Large intestine (tissue), 3 donors: ENCODE results near the gene KIF19. TPM values are rescaled to one million over a fixed set of nuclear protein-coding genes. Genes with fewer than 3 reads are reported as not detected.

Source experiments
- DNase-seq, 2 donors: peaks; one replicate each; pipeline versions ENCODE4 v3.0.0 to v3.0.0-alpha.2; 2013
- H3K27ac ChIP-seq: one replicate; pipeline ENCODE4 v1.5.1; 2013; ENCODE audit warnings: low read length
- H3K27me3 ChIP-seq: 2 replicates; pipeline ENCODE4 v1.6.1; 2013; ENCODE audit warnings: low read length; ENCODE audit not compliant: control insufficient read depth, insufficient read depth
- H3K36me3 ChIP-seq: 2 replicates; pipeline ENCODE4 v1.6.1; 2013; ENCODE audit warnings: low read length; ENCODE audit not compliant: control insufficient read depth, insufficient read depth
- H3K4me1 ChIP-seq: one replicate; pipeline ENCODE4 v1.6.1; 2013; ENCODE audit warnings: low read length; ENCODE audit not compliant: control insufficient read depth, insufficient read depth
- H3K4me3 ChIP-seq: one replicate; pipeline ENCODE4 v1.5.1; 2013; ENCODE audit warnings: low read length
- H3K9me3 ChIP-seq: one replicate; pipeline ENCODE4 v1.6.1; 2013; ENCODE audit warnings: mild to moderate bottlenecking, low read depth, low read length, moderate library complexity; ENCODE audit not compliant: control insufficient read depth
- WGBS: methylation state at CpG from one replicate; pipeline ENCODE4 v1.1.5; 2013; ENCODE audit warnings: low lambda C conversion rate; ENCODE audit not compliant: insufficient coverage; 5-methylcytosine and 5-hydroxymethylcytosine counted together
- polyA plus RNA-seq: library from polyadenylated mRNA; unstranded; fragments of 120-200 nt; gene quantifications from one replicate; pipeline ENCODE4 v1.2.1, GENCODE V29; 2013

The KIF19 gene
- polyA plus RNA-seq, 1 donor: 5.7 TPM

DNA sequence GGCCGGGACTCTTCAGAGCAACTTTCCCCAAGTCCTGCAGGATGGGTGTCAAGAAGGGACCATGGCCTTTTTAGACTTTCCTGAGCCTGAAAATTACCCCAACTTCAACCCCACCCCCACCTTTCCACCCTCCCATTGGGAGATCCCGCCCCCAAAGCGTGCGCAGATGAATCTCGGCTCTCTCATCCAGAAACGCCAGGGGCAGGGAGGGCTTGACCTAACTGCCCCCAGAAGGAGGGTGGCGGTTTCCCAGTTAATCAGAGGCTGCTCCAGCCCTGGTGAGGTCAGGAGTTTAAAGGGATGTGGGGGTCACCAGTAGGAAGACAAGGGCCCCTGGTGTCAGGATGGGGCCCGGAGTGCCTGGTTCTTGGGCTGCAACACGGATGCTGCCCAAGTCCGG lies 480 bp downstream of the KIF19 start:
- no peaks in the 10 kb centered on the region for H3K4me1 ChIP-seq
- no peak for DNase-seq
- peaks cover 47% of the 10 kb centered on the region for H3K27me3 ChIP-seq
- no peaks in the 10 kb centered on the region for H3K9me3 ChIP-seq
- H3K27ac ChIP-seq: no peak overlapping the region
- WGBS: no CpG with 5 or more reads among the region's 10 CpGs
- peak overlapping the region; percentile 30 for H3K4me3 ChIP-seq
- H3K36me3 ChIP-seq: no peaks in the 10 kb centered on the region

DNA sequence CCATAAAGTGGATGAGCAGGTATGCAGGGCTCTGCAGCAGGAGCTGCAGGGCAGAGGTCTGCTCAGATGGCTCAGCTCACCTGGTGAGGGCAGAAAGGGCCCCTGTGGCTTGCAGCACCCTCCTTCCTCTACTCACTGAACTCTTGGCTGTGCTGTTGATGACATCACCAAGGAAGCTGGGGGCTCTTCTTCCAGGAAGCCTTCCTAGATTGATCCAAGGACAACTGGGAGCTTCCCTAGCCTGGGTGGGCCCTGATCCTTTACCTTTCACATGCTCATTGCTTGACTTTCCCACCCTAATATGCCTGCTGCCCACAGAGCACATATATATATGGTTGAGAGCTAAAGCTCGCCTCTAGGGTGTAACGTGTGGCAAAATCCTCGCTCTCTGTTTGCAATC lies 2.5 kb downstream of the KIF19 start:
- DNase-seq: no peak
- H3K27ac ChIP-seq: no peak overlapping the region
- H3K4me3 ChIP-seq: no peak overlapping the region
- H3K4me1 ChIP-seq: peaks cover 4% of the 10 kb centered on the region
- 100% methylated on average over 3 of the region's 3 CpGs for WGBS
- no peaks in the 10 kb centered on the region for H3K9me3 ChIP-seq
- H3K36me3 ChIP-seq: no peaks in the 10 kb centered on the region
- peaks cover 37% of the 10 kb centered on the region for H3K27me3 ChIP-seq

DNA sequence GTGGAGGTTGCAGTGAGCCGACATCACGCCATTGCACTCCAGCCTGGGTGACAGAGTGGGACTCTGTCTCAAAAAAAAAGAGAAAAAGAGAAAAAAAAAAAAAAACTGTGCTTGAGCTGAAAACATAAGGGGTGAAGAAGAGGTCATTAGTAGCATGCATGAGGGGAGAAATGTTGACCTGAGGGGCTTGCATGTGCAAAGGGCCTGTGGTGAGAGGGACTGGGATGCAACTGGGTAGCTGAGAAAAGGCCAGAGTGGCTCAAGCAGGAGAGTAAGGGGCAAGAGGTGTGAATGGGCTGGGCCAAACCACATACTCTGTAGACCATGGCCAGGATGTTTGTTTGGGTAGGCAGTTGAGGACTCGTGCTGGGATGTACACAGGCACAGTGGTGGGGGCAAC lies 3.4 kb downstream of the KIF19 start:
- H3K36me3 ChIP-seq: no peaks in the 10 kb centered on the region
- 89% methylated on average over 2 of the region's 3 CpGs for WGBS
- H3K4me1 ChIP-seq: peaks cover 4% of the 10 kb centered on the region
- H3K9me3 ChIP-seq: no peaks in the 10 kb centered on the region
- no peak overlapping the region for H3K27ac ChIP-seq
- no peak overlapping the region for H3K4me3 ChIP-seq
- H3K27me3 ChIP-seq: peaks cover 36% of the 10 kb centered on the region
- no peak for DNase-seq

DNA sequence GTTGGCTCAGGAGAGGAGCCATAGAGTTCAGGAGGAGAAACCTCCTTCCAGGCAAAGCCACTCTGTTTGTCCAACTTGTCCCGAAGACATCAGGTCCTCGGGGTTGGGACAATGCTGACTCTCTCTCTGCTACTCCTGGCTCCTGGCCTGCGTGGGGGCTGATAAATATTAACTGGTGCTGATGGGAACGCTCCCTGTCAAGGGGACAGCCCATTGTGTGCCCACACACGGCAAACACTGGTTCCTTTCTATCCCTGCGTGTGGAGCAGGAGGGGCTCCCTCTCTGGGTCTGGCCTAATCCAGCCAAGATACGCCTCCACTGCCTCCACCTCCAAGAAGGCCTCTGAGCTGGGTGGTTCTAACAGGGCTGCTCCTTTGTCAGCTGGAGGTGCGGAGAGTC lies 4.4 kb downstream of the KIF19 start:
- Histone ChIP-seq H3K27ac (no peak overlapping the region), H3K4me3 (no peak overlapping the region), H3K27me3 (peaks cover 26% of the 10 kb centered on the region), H3K36me3 (no peaks in the 10 kb centered on the region), H3K4me1 (peaks cover 4% of the 10 kb centered on the region), H3K9me3 (no peaks in the 10 kb centered on the region)
- WGBS: no CpG with 5 or more reads among the region's 8 CpGs
- DNase-seq: no peak

DNA sequence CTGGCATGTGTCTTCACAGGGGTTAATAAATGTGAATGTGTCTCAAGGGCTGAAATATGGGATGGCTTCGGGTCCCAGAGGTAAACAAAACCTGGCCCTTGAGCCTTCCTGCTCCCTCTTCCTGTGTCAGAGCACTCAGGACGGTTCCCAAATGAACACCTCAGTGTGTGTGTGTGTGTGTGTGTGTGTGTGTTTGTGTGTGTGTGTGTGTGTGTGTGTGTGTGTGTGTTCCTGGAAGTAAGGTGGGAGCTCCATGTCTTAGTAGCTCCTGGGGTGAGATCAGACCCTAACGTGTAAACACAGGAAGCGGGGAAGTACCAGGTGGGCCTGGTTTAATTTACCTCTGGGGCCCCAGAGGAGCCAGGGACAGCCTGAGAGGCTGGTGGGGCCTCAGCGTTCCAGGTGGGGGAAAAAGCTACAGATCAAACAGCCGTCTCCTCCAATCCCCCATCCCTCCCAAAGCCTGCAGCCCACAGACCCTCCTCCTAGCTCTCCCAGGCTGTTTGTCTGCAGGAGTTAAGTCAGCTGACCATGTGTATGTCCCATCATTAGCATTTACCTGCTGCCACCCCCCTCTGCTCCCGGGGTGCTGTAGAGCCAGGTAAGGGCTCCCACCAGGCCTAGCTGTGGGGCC lies 6.1 kb downstream of the KIF19 start:
- Histone ChIP-seq H3K36me3 (no peaks in the 10 kb centered on the region), H3K27me3 (peaks cover 11% of the 10 kb centered on the region), H3K4me3 (no peak overlapping the region), H3K9me3 (no peaks in the 10 kb centered on the region), H3K4me1 (peaks cover 4% of the 10 kb centered on the region), H3K27ac (peak overlapping the region; percentile 49)
- DNase-seq: no peak
- WGBS: no CpG with 5 or more reads among the region's 7 CpGs

DNA sequence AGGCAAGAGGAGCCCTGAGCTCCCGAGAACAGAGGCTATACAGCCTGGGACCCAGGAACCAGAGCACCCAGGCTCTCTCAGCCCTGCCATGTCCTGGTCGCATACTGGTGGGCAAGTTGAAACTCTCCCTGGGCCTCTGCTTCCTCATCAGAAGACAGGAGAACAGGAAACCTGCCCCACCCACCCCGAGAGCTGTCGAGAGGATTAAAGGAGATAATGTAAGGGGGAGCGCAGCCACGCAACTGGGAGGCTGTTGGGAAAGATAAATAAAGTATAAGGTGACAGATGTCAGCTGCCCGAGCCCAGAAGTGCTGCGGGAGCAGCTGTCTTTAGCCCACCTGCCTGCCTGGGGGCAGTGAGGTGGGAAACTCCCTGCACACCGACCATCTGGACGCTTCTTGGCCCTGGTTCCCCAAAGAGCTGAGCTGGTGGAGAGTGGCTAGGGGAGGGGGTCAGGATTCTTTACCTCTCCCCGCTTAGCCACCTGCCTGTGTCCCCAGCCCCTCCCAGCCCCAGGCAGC lies 6.8 kb downstream of the KIF19 start:
- H3K36me3 ChIP-seq: no peaks in the 10 kb centered on the region
- DNase-seq: peak in 1 of 2 donors; percentile 70
- no CpG with 5 or more reads among the region's 11 CpGs for WGBS
- H3K4me3 ChIP-seq: no peak overlapping the region
- peak overlapping the region; percentile 49 for H3K27ac ChIP-seq
- peaks cover 4% of the 10 kb centered on the region for H3K4me1 ChIP-seq
- peaks cover 6% of the 10 kb centered on the region for H3K27me3 ChIP-seq
- no peaks in the 10 kb centered on the region for H3K9me3 ChIP-seq

DNA sequence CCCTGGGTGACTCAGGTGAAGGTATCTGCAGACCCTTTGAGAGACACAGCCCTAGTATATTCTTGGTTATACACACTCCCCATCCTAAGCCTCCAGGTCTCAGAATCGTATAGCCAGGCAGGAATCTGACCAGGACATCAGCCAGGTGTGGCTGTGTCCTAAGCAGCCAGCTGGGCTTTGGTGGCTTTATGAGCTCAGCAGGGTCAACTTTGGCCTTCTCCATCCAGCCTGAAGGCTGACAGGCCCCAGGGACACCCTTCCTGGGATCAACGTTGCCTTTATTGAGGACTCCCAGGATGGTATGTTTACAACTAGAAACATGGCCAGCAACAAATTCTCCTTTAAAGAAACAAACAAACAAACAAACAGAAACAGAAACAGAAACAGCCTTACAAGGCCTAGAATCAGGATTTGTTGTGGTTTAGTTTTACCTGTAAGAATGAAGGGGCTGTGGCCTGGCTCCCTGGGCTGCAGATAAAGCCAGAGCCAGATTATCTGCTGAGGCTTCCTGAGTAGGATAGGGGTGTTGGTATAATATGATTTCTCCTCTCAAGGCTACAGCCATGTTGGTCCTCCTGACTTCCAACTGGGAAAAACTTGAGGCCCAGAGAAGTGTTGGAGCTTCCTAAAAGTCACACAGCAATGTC lies 8.5 kb downstream of the KIF19 start:
- H3K4me3 ChIP-seq: no peak overlapping the region
- H3K27ac ChIP-seq: no peak overlapping the region
- 100% methylated on average over 1 of the region's 2 CpGs for WGBS
- no peaks in the 10 kb centered on the region for H3K27me3 ChIP-seq
- H3K36me3 ChIP-seq: no peaks in the 10 kb centered on the region
- no peak for DNase-seq
- no peaks in the 10 kb centered on the region for H3K9me3 ChIP-seq
- H3K4me1 ChIP-seq: peaks cover 4% of the 10 kb centered on the region

DNA sequence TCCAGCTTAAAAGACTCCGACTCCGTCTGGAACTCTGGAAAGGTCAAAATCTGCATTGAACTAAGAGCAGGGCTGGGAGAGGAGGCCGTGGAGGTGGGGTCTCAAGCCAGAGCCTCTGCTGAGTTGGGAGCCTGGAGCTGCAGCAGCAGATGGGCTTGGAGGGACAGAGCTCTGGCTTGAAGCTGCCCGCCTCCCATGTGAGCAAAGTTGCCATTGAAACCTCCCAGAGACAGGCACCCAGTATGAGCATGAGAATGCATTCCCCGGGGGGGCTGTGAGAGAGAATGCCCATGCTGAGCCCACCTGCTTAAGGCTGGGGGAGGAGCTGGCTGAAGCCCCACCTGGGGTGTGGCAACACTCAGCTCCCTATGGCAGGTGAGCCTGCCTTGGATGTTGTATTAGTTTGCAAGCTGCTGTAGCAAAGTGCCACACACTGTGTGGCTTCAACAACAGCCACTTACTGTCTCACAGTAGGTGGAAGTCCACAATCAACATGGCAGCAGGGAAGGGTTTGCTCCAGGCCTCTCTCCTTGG lies 9.6 kb downstream of the KIF19 start:
- no CpG with 5 or more reads among the region's 5 CpGs for WGBS
- Histone ChIP-seq H3K36me3 (no peaks in the 10 kb centered on the region), H3K4me1 (peaks cover 4% of the 10 kb centered on the region), H3K4me3 (no peak overlapping the region), H3K27ac (no peak overlapping the region), H3K9me3 (no peaks in the 10 kb centered on the region), H3K27me3 (no peaks in the 10 kb centered on the region)
- no peak for DNase-seq

DNA sequence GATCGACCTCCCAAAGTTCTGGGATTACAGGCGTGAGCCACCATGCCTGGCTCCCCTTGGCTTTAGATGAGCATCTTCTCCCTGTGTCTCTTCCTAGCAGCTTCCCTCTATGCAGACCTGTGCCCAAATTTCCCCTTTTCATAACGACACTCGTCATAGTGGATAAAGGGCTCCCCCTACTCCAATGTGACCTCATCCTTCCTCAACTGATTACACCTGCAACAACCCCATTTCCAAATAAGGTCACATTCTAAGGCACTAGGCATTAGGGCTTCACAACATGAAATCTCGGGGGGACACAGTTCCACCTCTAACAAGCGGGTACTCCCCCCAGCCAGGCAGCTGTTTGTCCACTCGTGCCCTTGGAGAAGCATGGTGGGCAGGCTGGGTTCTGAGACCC lies 10.3 kb downstream of the KIF19 start:
- Histone ChIP-seq H3K27me3 (no peaks in the 10 kb centered on the region), H3K36me3 (no peaks in the 10 kb centered on the region), H3K9me3 (no peaks in the 10 kb centered on the region), H3K4me1 (peaks cover 4% of the 10 kb centered on the region), H3K4me3 (no peak overlapping the region), H3K27ac (no peak overlapping the region)
- 60% methylated on average over 1 of the region's 7 CpGs for WGBS
- DNase-seq: no peak

DNA sequence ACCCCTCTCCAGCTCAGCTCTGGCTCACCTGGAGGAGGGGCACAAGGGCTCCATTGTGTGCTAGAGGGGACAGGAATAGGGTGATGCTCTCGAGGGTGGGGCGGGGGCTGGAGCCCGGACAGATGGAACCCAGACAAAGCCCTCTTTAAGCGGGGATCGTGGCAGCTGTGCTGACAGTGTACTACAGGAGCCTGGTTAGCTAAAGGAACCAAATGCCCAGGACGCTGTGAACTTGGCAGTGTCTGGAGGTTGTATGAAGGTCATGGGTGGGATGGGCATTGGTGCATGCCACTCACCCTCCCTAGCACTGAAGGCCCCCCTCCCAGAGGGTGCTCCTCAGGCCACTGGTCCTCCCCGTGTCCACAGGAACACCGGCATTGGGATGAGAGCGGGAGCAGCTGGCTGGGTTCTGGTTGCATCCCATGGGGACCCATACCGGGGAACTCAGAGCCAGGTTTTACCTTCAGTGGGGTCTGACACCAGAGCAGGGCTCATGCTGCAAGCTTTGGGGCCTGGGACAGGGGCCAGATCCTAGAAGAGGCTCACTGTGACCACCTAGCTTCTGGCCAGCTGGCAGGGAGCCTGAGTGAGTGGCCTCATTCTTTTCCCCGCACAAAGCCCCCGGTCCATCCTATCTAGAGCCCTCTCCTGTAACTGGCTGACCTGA lies 11.9 kb downstream of the KIF19 start:
- Histone ChIP-seq H3K4me3 (no peak overlapping the region), H3K36me3 (no peaks in the 10 kb centered on the region), H3K27ac (no peak overlapping the region), H3K27me3 (no peaks in the 10 kb centered on the region), H3K9me3 (no peaks in the 10 kb centered on the region), H3K4me1 (no peaks in the 10 kb centered on the region)
- WGBS: no CpG with 5 or more reads among the region's 12 CpGs
- no peak for DNase-seq
